Neural crest cell (in vitro differentiated cells): Measurements from ENCODE around the gene ZFAND4. TPM values are rescaled to one million over a fixed set of nuclear protein-coding genes. Genes with fewer than 3 reads are reported as not detected.
"Not testable (repeated sequence)": the region's sequence is repeated elsewhere in the genome, so short reads cannot be mapped to it uniquely, and the experiment has no call there.

Experiments
- DNase-seq: peaks from one replicate; pipeline ENCODE4 v3.0.0; 2021; ENCODE audit warnings: low read depth, mixed read lengths, low spot score
- H3K27ac Mint-ChIP-seq: one replicate; pipeline ENCODE4 v1.8.0; 2021; ENCODE audit warnings: mild to moderate bottlenecking, mixed read lengths; ENCODE audit not compliant: unreplicated experiment
- H3K27me3 Mint-ChIP-seq: 2 replicates; pipeline ENCODE4 v1.8.0; 2021; ENCODE audit warnings: low read depth, mild to moderate bottlenecking, mixed read lengths
- H3K36me3 Mint-ChIP-seq: 2 replicates; pipeline ENCODE4 v1.8.0; 2021; ENCODE audit warnings: low read depth, mild to moderate bottlenecking, mixed read lengths
- H3K4me1 Mint-ChIP-seq: 2 replicates; pipeline ENCODE4 v1.8.0; 2021; ENCODE audit warnings: mixed read lengths
- H3K4me3 Mint-ChIP-seq: one replicate; pipeline ENCODE4 v1.8.0; 2021; ENCODE audit warnings: mild to moderate bottlenecking, mixed read lengths
- H3K9me3 Mint-ChIP-seq: 2 replicates; pipeline ENCODE4 v1.8.0; 2021; ENCODE audit warnings: mixed read lengths
- total RNA-seq: library from RNA; stranded (reverse); gene quantifications from 2 replicates; pipeline ENCODE4 v1.2.1, GENCODE V29; 2021
- TF ChIP-seq, protein P1 (sequence below): fragments of 200-600 bp; sonication (generic); conservative IDR thresholded peaks from 2 replicates; pipeline ENCODE4 v1.5.0; 2021; ENCODE audit warnings: antibody characterized with exemption, mild to moderate bottlenecking

ZFAND4 gene
- total RNA-seq, 1 donor from 2014 or later = 12.9 TPM

DNA sequence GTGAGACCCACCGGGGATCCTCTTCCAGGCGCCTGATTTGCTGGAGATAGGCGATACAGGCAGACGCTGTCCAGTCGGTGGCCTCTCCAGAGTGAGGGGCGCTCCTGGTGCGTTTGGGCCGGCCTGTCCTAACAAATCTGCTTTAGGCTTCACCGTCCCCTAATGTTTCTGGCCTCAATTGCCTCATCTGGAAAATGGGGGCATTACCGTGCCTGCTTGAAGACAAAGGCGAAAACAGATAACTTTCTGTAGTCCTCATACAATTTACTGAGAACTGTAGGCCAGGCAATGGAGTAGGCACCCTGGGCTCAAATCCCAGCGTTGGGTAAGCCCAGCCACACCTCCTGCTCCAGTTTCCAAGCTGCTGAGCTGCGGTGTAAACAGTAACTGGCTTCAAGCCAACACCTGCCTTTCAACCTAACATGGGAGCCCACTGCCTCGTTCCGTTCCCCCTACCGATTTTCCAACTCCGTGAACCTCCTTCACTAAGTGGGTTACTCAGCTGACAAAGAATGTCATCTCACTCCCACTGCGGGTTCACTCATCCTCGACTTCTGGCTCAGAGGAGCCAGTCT, 589 bp upstream of the ZFAND4 start:
- H3K4me3 Mint-ChIP-seq = peak overlapping the region; percentile 82
- H3K27me3 Mint-ChIP-seq = peaks cover 2% of the 10 kb centered on the region
- no peak for DNase-seq
- H3K9me3 Mint-ChIP-seq = no peaks in the 10 kb centered on the region
- TF ChIP-seq, protein P1, sequence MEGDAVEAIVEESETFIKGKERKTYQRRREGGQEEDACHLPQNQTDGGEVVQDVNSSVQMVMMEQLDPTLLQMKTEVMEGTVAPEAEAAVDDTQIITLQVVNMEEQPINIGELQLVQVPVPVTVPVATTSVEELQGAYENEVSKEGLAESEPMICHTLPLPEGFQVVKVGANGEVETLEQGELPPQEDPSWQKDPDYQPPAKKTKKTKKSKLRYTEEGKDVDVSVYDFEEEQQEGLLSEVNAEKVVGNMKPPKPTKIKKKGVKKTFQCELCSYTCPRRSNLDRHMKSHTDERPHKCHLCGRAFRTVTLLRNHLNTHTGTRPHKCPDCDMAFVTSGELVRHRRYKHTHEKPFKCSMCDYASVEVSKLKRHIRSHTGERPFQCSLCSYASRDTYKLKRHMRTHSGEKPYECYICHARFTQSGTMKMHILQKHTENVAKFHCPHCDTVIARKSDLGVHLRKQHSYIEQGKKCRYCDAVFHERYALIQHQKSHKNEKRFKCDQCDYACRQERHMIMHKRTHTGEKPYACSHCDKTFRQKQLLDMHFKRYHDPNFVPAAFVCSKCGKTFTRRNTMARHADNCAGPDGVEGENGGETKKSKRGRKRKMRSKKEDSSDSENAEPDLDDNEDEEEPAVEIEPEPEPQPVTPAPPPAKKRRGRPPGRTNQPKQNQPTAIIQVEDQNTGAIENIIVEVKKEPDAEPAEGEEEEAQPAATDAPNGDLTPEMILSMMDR = no peak
- peaks cover 3% of the 10 kb centered on the region for H3K36me3 Mint-ChIP-seq
- peak overlapping the region; percentile 78 for H3K27ac Mint-ChIP-seq
- H3K4me1 Mint-ChIP-seq = peaks cover 23% of the 10 kb centered on the region

DNA sequence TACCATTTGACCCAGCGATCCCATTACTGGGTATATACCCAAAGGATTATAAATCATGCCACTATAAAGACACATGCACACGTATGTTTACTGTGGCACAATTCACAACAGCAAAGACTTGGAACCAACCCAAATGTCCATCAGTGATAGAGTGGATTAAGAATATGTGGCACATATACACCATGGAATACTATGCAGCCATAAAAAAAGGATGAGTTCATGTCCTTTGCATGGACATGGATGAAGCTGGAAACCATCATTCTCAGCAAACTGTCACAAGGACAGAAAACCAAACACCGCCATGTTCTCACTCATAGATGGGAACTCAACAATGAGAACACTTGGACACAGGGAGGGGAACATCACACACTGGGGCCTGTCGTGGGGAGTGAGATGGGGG, 1.3 kb downstream of the ZFAND4 start:
- Mint-ChIP-seq H3K4me3 (peak overlapping the region; percentile 91), H3K4me1 (peaks cover 23% of the 10 kb centered on the region)
- H3K27ac Mint-ChIP-seq, H3K36me3 Mint-ChIP-seq, H3K27me3 Mint-ChIP-seq, H3K9me3 Mint-ChIP-seq, DNase-seq: not testable (repeated sequence)

DNA sequence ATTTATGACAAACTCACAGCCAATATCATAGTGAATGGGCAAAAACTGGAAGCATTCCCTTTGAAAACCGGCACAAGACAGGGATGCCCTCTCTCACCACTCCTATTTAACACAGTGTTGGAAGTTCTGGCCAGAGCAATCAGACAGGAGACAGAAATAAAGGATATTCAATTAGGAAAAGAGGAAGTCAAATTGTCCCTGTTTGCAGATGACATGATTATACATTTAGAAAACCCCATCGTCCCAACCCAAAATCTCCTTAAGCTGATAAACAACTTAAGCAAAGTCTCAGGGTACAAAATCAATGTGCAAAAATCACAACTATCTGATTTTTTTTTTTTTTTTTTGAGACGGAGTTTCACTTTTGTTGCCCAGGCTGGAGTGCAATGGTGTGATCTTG, 2.7 kb downstream of the ZFAND4 start:
- H3K36me3 Mint-ChIP-seq, H3K27me3 Mint-ChIP-seq, H3K9me3 Mint-ChIP-seq, DNase-seq, H3K27ac Mint-ChIP-seq: not testable (repeated sequence)
- peaks cover 23% of the 10 kb centered on the region for H3K4me1 Mint-ChIP-seq
- H3K4me3 Mint-ChIP-seq = peak overlapping the region; percentile 61

DNA sequence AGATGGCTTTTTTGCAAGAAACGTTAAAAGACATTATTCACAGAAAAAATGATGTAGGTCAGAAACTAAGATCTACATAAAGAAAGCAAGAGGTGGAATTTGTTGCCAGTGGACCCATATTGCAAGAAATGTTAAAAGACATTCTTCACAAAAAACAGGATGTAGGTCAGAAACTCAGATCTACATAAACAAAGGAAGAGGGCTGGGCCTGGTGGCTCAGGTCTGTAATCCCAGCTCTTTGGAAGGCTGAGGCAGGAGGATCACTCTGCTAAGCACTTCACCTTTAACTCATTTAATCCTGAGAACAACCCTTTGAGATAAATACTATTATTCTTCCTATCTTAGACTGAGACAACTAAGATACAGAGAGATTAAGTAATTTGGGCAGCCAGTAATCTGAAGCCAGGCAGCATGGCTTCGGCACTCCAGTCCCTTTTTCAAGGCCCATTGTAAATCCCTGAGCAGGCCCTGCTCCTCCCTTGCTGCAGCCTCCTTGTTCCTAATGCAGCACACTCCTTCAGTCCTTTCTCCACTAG, 11.6 kb downstream of the ZFAND4 start:
- DNase-seq = no peak
- H3K27me3 Mint-ChIP-seq = no peaks in the 10 kb centered on the region
- peaks cover 5% of the 10 kb centered on the region for H3K36me3 Mint-ChIP-seq

DNA sequence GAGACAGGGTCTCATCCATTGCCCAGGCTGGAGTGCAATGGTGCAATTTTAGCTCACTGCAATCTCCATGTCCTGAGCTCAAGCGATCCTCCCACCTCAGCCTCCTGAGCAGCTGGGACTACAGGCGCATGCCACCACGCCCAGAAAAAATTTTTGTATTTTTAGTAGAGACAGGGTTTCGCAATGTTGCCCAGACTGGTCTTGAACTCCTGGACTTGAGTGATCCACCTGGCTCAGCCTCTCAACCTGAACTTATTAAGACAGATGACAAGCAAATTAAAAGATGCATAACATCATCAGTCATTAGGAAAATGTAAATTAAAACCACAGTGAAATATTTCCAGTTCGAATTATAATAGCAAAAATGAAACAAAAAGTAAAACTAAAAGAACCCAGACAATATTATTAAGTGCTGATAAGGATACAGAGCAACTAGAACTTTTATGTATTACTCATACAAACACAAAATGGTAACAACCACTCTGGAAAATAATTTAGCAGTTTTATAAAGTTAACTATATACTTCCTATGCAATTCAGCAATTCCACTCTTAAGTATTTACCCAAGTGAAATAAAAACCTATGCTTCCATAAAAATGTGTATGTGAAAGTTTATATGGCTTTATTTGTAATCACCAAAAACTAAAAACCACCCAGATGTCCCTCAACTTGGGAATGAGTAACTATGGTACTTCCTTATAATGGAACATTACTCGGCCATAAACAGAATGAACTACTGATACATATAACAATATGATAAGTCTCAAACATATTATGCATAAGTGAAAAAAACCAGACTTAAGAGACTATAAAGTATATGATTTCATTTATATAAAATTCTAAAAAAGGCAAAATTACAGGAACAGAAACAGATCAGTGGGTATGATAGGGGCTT, 15.3 kb downstream of the ZFAND4 start:
- Mint-ChIP-seq H3K36me3 (peaks cover 5% of the 10 kb centered on the region), H3K27ac (no peak overlapping the region), H3K27me3 (no peaks in the 10 kb centered on the region), H3K4me1 (peaks cover 17% of the 10 kb centered on the region), H3K4me3 (no peak overlapping the region), H3K9me3 (no peaks in the 10 kb centered on the region)
- no peak for DNase-seq
- TF ChIP-seq, protein P1 = no peak

More for the DNA sequence above, 11.6 kb downstream of the ZFAND4 start:
- Mint-ChIP-seq H3K4me3 (no peak overlapping the region), H3K27ac (no peak overlapping the region), H3K4me1 (no peaks in the 10 kb centered on the region), H3K9me3 (no peaks in the 10 kb centered on the region)
- TF ChIP-seq, protein P1 = no peak

DNA sequence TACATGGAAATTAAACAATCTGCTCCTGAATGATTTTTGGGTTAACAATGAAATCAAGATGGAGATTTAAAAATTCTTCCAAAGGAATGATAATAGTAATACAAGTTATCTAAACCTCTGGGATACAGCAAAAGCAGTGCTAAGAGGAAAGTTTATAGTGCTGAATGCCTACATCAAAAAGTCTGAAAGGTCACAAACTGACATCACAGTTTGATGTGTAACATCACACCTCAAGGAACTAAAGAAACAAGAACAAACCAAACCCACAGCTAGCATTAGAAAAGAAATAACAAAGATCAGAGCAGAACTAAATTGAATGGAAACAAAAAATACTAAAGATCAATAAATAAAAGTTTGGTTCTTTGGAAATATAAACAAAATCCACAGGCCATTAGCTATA, 17.4 kb downstream of the ZFAND4 start:
- Mint-ChIP-seq H3K27me3 (no peaks in the 10 kb centered on the region), H3K9me3 (no peaks in the 10 kb centered on the region), H3K27ac (no peak overlapping the region), H3K36me3 (no peaks in the 10 kb centered on the region), H3K4me3 (no peak overlapping the region), H3K4me1 (peaks cover 19% of the 10 kb centered on the region)
- DNase-seq = no peak
- TF ChIP-seq, protein P1 = no peak

DNA sequence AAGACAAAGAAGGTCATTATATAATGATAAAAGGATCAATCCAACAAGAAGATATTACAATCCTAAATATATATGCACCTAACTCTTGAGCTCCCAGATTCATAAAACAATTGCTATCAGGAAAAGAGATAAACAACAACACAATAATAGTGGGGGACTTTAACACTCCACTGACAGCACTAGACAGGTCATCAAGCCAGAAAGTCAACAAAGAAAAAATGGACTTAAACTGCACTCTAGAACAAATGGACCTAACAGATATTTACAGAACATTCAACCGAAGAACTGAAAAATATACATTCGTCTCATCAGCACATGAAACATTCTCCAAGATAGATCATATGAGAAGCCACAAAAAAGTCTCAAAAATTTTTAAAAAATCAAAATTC, 17.8 kb downstream of the ZFAND4 start:
- peaks cover 19% of the 10 kb centered on the region for H3K4me1 Mint-ChIP-seq
- not testable (repeated sequence) for H3K4me3 Mint-ChIP-seq, H3K27ac Mint-ChIP-seq, H3K27me3 Mint-ChIP-seq, H3K36me3 Mint-ChIP-seq, DNase-seq, H3K9me3 Mint-ChIP-seq
